NK-92 (cell line): ENCODE results near the gene TIMM13.
"Not testable (repeated sequence)": the region's sequence is repeated elsewhere in the genome, so short reads cannot be mapped to it uniquely, and the experiment has no call there.

Source experiments
- DNase-seq: peaks from one replicate; lab custom pipeline; 2025; ENCODE audit not compliant: unreplicated experiment; lab: John Stamatoyannopoulos, UW

The TIMM13 gene

GRCh38 chr19:2415281-2415972 lies 12.0 kb downstream of the TIMM13 start:
- DNase-seq = no peak

GRCh38 chr19:2413629-2414028 lies 13.8 kb downstream of the TIMM13 start:
- no peak for DNase-seq

GRCh38 chr19:2413159-2413558 lies 14.2 kb downstream of the TIMM13 start:
- DNase-seq = no peak

GRCh38 chr19:2412449-2412848 lies 14.9 kb downstream of the TIMM13 start:
- DNase-seq = no peak

GRCh38 chr19:2411709-2412108 lies 15.7 kb downstream of the TIMM13 start:
- no peak for DNase-seq

- DNase-seq = no peak
Observed at GRCh38 chr19:2410023-2410422, 17.4 kb downstream of the TIMM13 start.

- no peak for DNase-seq
Observed at GRCh38 chr19:2409352-2409912, 18.0 kb downstream of the TIMM13 start.

GRCh38 chr19:2408247-2408646 lies 19.1 kb downstream of the TIMM13 start:
- no peak for DNase-seq

- no peak for DNase-seq
Observed at GRCh38 chr19:2399582-2399981, 27.8 kb downstream of the TIMM13 start.

GRCh38 chr19:2398735-2399305 lies 28.6 kb downstream of the TIMM13 start:
- DNase-seq = no peak

GRCh38 chr19:2397173-2397572 lies 30.2 kb downstream of the TIMM13 start:
- DNase-seq = not testable (repeated sequence)

GRCh38 chr19:2395293-2395829 lies 32.0 kb downstream of the TIMM13 start:
- not testable (repeated sequence) for DNase-seq

- no peak for DNase-seq
Observed at GRCh38 chr19:2394442-2395292, 32.7 kb downstream of the TIMM13 start.

GRCh38 chr19:2394054-2394441 lies 33.3 kb downstream of the TIMM13 start:
- no peak for DNase-seq

- not testable (repeated sequence) for DNase-seq
Observed at GRCh38 chr19:2392899-2393298, 34.5 kb downstream of the TIMM13 start.

GRCh38 chr19:2392366-2392765 lies 35.0 kb downstream of the TIMM13 start:
- DNase-seq = no peak

GRCh38 chr19:2391118-2391725 lies 36.2 kb downstream of the TIMM13 start:
- no peak for DNase-seq

- no peak for DNase-seq
Observed at GRCh38 chr19:2389594-2389993, 37.8 kb downstream of the TIMM13 start.

- DNase-seq = no peak
Observed at GRCh38 chr19:2387367-2388288, 39.8 kb downstream of the TIMM13 start.
